ENCODE results near the gene FRMD8. TPM values are rescaled to one million over a fixed set of nuclear protein-coding genes. Genes with fewer than 3 reads are reported as not detected.

The FRMD8 gene
- total RNA-seq, 1 experiment from 2014 or later: 68.3 TPM

- peak; percentile 91 for DNase-seq
- peak overlapping the region; percentile 41; the same call in 1 of the 2 replicates for H3K4me3 ChIP-seq (ENCODE audit: low read length)
- H2AFZ ChIP-seq (ENCODE audit: low read length): no peak overlapping the region
These were observed 33.5 kb downstream of the FRMD8 start for GRCh38 chr11:65419772-65420481.

GRCh38 chr11:65420506-65420905 is 34.1 kb downstream of the FRMD8 start:
- no peak overlapping the region for H2AFZ ChIP-seq (ENCODE audit: low read length)
- H3K79me2 ChIP-seq (ENCODE audit: low read length): peaks cover 48% of the 10 kb centered on the region
- no TSS peak for BruUV-seq (replicated peaks)
- H4K20me1 ChIP-seq (ENCODE audit: low read length): peaks cover 28% of the 10 kb centered on the region
- no peaks in the 10 kb centered on the region for H3K9me2 ChIP-seq (replicated peaks; ENCODE audit: low read length)
- ChIA-PET POLR2A (ENCODE audit: unreplicated experiment) (interaction anchor here (0.5 to 1.9 kb wide), 8 partner anchors 12 to 150 kb away, joined by 3 to 31 read pairs (median 4); partner anchors contain the start of genes MALAT1 and ZNRD2), CTCF (no interaction called here)
- peak overlapping the region; percentile 24; the same call in 1 of the 2 replicates for H3K4me3 ChIP-seq (ENCODE audit: low read length)
- H3K4me2 ChIP-seq (ENCODE audit: low read length): peak overlapping the region; percentile 97
- peaks cover 56% of the 10 kb centered on the region for H3K4me1 ChIP-seq (ENCODE audit: insufficient read depth, low read length)
- peak overlapping the region; percentile 92 for H3K9ac ChIP-seq (ENCODE audit: low read length)
- H3K27me3 ChIP-seq (ENCODE audit: low read length): no peaks in the 10 kb centered on the region
- H3F3A ChIP-seq (ENCODE audit: low read length, unreplicated experiment): peaks cover 30% of the 10 kb centered on the region
- TF ChIP-seq CTCF (conservative IDR thresholded peaks at IDR 0.05; ENCODE audit: low read depth, low read length): no peak
- TF ChIP-seq EZH2 (IDR thresholded peaks at IDR 0.05; ENCODE audit: low read length, unreplicated experiment): no peak
- TF ChIP-seq EZH2phosphoT487 (IDR thresholded peaks at IDR 0.05; ENCODE audit: borderline replicate concordance, low read length): no peak
- H3K27ac ChIP-seq (ENCODE audit: low read length): peak overlapping the region; percentile 99
- no peaks in the 10 kb centered on the region for H3K9me3 ChIP-seq (ENCODE audit: low read length)
- peaks cover 27% of the 10 kb centered on the region for H3K36me3 ChIP-seq (ENCODE audit: low read depth, low read length)
- DNase-seq (no peak), ATAC-seq (no peak)
- intact Hi-C loops (cut with micrococcal nuclease): loop anchor here (2.0 kb wide), 1 partner anchor 52 kb away; no protein-coding TSS in a partner anchor

More at GRCh38 chr11:65419772-65420481, 33.5 kb downstream of the FRMD8 start:
- H3F3A ChIP-seq (ENCODE audit: low read length, unreplicated experiment): peaks cover 25% of the 10 kb centered on the region
- peak; percentile 4; the same call in 1 of the 2 replicates for ATAC-seq
- H3K79me2 ChIP-seq (ENCODE audit: low read length): peaks cover 42% of the 10 kb centered on the region
- H3K4me2 ChIP-seq (ENCODE audit: low read length): peak overlapping the region; percentile 75
- H3K9me2 ChIP-seq (replicated peaks; ENCODE audit: low read length): no peaks in the 10 kb centered on the region
- no peaks in the 10 kb centered on the region for H3K27me3 ChIP-seq (ENCODE audit: low read length)
- no peak for TF ChIP-seq CTCF (conservative IDR thresholded peaks at IDR 0.05; ENCODE audit: low read depth, low read length)
- no peak for TF ChIP-seq EZH2phosphoT487 (IDR thresholded peaks at IDR 0.05; ENCODE audit: borderline replicate concordance, low read length)
- no peak for TF ChIP-seq EZH2 (IDR thresholded peaks at IDR 0.05; ENCODE audit: low read length, unreplicated experiment)
- CTCF ChIA-PET: interaction anchor here (0.6 to 1.0 kb wide), 2 partner anchors 49 to 50 kb away, joined by 3 to 15 read pairs; no protein-coding TSS in a partner anchor
- H3K4me1 ChIP-seq (ENCODE audit: insufficient read depth, low read length): peaks cover 53% of the 10 kb centered on the region
- H3K9me3 ChIP-seq (ENCODE audit: low read length): no peaks in the 10 kb centered on the region
- intact Hi-C loops (cut with micrococcal nuclease): loop anchor here (2.0 kb wide), 1 partner anchor 53 kb away; no protein-coding TSS in a partner anchor
- H4K20me1 ChIP-seq (ENCODE audit: low read length): peaks cover 22% of the 10 kb centered on the region
- H3K9ac ChIP-seq (ENCODE audit: low read length): peak overlapping the region; percentile 92
- peak overlapping the region; percentile 99 for H3K27ac ChIP-seq (ENCODE audit: low read length)
- peaks cover 21% of the 10 kb centered on the region for H3K36me3 ChIP-seq (ENCODE audit: low read depth, low read length)
- POLR2A ChIA-PET (ENCODE audit: unreplicated experiment): interaction anchor here (0.6 to 1.9 kb wide), 10 partner anchors 10 to 87 kb away, joined by 3 to 31 read pairs (median 4); partner anchors contain the start of gene MALAT1
- no TSS peak for BruUV-seq (replicated peaks)
